ENCODE measurements around the gene CPNE9. TPM values are rescaled to one million over a fixed set of nuclear protein-coding genes. Genes with fewer than 3 reads are reported as not detected.

The CPNE9 gene, protein sequence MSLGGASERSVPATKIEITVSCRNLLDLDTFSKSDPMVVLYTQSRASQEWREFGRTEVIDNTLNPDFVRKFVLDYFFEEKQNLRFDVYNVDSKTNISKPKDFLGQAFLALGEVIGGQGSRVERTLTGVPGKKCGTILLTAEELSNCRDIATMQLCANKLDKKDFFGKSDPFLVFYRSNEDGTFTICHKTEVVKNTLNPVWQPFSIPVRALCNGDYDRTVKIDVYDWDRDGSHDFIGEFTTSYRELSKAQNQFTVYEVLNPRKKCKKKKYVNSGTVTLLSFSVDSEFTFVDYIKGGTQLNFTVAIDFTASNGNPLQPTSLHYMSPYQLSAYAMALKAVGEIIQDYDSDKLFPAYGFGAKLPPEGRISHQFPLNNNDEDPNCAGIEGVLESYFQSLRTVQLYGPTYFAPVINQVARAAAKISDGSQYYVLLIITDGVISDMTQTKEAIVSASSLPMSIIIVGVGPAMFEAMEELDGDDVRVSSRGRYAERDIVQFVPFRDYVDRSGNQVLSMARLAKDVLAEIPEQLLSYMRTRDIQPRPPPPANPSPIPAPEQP
- total RNA-seq (2014; rRNA removed; shearing (Covaris generic)): 0.80 and 3.9 TPM in 2 replicates

DNA sequence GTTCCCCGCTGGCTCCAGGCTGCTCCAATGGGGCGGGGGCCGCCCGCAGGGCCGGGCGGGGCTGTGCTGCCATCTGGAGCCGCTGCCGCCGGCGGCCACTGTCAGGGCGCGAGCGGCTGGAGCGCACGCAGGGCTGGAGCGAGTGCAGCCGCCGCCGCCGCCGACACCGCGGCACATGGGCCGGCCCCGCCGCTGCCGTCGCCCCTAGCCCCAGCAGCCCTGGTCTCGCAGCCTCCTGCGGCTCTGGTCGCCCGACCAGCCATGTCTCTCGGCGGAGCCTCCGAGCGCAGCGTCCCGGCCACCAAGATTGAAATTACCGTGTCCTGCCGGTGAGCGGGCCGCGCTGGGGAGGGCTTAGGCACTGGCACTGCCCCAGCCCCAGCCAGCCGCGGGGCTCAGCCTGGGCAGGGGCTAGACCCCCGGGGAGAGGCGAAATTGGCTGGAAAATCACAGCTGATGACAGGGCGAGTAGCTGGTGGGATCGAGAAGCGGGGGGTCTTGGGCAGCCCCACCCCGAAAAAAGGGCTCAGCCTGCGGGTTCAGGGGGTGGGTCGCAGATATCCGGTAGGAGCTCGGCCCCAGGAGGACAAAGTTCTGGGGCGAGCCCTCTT, at the start of gene CPNE9:
Gene CPNE9 (plus strand): TSS at position 98 of the 611 bp plus-strand sequence. CDS start 164 bp downstream, at position 262.
- in situ Hi-C loops (cut with HindIII; ENCODE audit: low sequenced_read_pairs): no loop called here
- DNase-seq (ENCODE audit: low spot score): peak; percentile 37

- in situ Hi-C loops (cut with HindIII; ENCODE audit: low sequenced_read_pairs): no loop called here
- DNase-seq (ENCODE audit: low spot score): peak; percentile 84
Observed at GRCh38 chr3:9659849-9660248, 43.8 kb upstream of the CPNE9 start.

DNA sequence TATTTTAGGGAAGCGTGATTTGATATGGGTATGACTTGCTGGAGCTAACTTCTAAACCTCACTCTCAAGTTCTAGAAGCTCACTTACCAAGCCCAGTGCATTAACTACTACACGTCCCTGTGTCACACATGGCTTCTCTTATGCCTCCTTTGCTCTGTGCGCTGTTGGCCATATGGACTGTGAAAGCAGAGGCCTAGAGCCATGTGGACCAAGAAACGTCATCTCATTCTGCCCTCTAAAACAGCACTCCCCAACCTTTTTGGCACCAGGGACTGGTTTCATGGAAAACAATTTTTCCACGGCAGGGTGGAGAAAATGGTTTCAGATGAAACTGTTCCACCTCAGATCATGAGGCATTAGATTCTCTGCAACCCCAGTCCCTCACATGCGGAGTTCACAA, 42.7 kb upstream of the CPNE9 start:
- DNase-seq (ENCODE audit: low spot score): peak; percentile 71
- in situ Hi-C loops (cut with HindIII; ENCODE audit: low sequenced_read_pairs): no loop called here

DNA sequence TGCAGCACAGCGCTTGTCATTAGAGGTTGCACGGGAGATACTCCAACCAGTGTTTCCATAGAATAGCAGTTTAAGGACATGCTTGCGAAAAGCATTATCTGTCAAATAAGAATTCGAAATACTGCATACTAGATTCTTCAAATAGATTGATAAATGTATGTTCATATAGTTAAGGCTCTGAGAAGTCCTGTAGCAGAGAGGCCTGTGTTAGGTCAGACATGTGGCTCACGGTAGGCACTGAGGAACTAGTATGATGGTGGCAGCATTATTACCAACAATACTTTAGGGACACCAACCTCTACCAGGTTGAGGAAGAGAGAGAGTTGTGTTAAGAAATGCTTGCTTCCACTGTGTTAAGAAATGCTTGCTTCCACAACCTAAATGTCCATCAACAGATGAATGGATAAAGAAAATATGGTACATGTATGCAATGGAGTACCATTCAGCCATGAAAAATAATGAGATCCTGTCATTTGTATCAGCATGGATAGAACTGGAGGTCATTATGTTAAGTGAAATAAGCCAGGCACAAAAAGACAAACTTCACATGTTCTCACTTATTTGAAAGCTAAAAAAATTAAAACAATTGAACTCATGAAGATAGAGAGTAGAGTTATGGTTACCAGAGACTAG, 39.4 kb upstream of the CPNE9 start:
- DNase-seq (ENCODE audit: low spot score): no peak
- in situ Hi-C loops (cut with HindIII; ENCODE audit: low sequenced_read_pairs): no loop called here

DNA sequence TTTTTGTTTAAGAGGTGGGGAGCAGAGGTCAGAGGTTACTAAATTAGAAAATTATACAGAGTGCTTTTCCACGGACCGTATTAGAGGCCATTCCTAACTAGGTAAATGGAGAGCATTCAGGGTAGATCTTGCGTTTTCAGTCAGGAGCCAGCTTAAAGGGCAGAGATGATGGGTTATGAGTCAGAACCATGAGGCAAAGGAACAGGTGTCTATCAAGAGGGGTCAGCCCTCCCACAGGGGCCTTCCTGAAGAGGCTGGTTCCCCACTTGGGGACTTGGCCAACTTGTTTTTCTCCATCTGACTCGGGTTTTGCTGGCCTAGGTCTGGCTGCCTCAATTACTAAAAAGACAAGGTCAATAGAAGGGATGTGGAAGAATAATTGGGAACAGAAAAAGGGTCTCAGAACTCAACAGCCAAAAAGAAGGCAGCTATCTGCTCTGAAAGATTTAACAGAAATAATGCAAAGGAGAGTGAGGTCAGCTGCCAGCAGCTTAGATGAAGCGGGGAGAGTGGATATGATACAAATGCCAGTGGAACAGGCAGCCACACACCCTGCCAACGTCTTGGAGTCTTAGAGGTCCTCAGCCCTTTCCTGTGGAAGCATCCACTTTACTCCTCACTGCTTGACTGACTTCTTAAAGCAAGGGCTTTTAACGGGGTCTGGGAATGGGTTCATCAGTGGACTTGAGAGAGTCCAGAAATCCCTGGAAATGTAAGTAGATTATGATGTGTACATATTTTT, 36.8 kb upstream of the CPNE9 start:
- no peak for DNase-seq (ENCODE audit: low spot score)
- in situ Hi-C loops (cut with HindIII; ENCODE audit: low sequenced_read_pairs): no loop called here

GRCh38 chr3:9669277-9669676, 34.4 kb upstream of the CPNE9 start:
- no peak for DNase-seq (ENCODE audit: low spot score)
- in situ Hi-C loops (cut with HindIII; ENCODE audit: low sequenced_read_pairs): no loop called here

GRCh38 chr3:9669720-9670432, 33.8 kb upstream of the CPNE9 start:
- no peak for DNase-seq (ENCODE audit: low spot score)
- in situ Hi-C loops (cut with HindIII; ENCODE audit: low sequenced_read_pairs): no loop called here

DNA sequence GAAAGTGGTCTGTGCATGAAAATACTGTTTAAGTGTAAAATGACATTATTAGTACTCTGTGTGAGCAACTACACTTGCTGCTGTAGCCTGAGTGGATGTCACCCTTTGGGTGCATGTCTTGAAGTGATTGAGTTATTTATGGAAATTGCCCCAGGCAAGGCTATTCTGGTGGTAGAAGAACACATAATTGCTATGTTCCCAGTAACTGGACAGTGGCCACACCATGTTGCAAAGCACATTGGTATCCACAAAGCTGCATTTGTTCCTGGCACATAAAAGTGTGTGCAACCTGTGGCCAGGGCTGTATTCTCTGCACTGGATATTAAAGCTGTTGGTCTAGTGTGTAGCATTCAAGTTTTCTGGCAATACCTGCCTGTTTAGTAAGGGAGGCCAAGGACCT, 30.6 kb upstream of the CPNE9 start:
- DNase-seq (ENCODE audit: low spot score): no peak
- in situ Hi-C loops (cut with HindIII; ENCODE audit: low sequenced_read_pairs): no loop called here

- in situ Hi-C loops (cut with HindIII; ENCODE audit: low sequenced_read_pairs): no loop called here
- no peak for DNase-seq (ENCODE audit: low spot score)
Observed at GRCh38 chr3:9673752-9674151, 29.9 kb upstream of the CPNE9 start.

DNA sequence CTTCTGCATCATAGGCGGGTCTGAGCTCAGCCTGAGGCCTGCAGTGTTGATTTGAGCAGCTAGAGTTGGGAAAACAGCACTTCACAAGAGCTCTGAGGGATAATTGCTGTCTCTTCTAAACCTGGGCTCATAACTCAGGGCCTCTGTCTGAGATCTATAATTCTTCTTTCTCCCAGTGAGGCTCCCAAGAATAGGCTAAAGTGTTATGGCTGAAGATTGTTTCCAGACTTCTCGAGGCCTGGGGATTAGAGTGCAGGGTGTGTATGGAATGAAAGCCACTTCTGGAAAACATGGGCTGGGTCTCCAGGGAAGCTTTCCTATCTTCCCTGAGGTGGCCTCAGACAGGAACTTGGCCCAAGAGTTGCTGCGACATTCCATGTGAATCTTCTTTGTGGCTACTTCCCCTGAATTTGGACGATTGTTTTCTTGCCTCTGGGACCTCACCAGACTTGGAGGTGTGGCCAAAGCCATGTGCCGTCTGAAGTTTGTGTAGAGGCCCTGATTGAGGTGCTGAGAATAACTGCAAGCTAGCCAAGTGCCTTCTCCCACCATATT, 27.8 kb upstream of the CPNE9 start:
- in situ Hi-C loops (cut with HindIII; ENCODE audit: low sequenced_read_pairs): no loop called here
- DNase-seq (ENCODE audit: low spot score): no peak

- in situ Hi-C loops (cut with HindIII; ENCODE audit: low sequenced_read_pairs): no loop called here
- no peak for DNase-seq (ENCODE audit: low spot score)
Observed at GRCh38 chr3:9676785-9677184, 26.8 kb upstream of the CPNE9 start.

DNA sequence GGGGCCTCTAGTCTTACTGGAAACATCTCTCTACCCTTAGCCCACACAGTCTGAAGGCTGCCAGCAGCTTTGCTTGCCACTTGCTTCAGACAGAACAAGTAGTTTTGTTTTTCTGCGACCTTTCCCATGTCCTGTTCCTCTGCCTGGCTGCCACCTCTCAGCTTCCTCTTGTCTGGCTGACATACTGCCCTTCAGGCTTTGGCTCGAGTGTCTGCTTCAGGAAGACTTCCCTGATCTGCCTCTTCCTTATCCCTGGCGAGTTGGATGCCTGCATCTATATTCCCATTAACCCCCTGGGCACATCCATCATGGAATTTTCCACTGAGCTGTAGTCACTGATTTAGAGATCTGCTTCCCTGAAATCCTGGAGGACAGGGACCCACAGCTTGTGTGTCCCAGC, 25.1 kb upstream of the CPNE9 start:
- in situ Hi-C loops (cut with HindIII; ENCODE audit: low sequenced_read_pairs): no loop called here
- DNase-seq (ENCODE audit: low spot score): peak; percentile 80

DNA sequence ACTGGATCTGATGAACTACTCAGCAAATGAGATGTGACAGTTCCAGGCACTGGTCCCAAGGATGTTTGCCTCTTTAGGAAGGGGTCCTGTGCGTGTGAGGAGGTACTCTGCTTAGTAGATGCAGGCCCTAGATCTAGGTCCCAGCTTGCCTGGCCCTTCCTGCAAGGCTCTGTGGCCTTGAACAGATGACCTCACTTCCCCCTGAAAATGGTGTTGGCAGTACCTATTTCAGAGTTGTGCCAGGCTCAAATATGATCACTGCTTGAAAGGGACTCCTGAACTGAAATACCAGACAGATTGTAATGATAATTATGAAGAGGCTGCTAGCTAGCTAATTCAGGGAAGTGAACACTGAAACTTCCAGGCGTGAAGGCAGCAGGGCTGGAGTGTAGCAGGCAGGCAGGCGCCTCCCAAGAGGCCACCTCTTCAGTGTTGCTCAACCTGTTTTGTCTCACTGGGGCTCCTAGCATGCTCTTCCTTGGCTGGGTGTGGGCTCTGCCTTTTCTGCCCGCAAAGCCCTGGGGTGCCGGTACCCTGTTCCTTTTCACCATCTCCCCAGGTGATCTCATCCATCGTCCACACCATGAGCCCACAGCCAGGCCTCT, 24.1 kb upstream of the CPNE9 start:
- in situ Hi-C loops (cut with HindIII; ENCODE audit: low sequenced_read_pairs): no loop called here
- DNase-seq (ENCODE audit: low spot score): peak; percentile 67

DNA sequence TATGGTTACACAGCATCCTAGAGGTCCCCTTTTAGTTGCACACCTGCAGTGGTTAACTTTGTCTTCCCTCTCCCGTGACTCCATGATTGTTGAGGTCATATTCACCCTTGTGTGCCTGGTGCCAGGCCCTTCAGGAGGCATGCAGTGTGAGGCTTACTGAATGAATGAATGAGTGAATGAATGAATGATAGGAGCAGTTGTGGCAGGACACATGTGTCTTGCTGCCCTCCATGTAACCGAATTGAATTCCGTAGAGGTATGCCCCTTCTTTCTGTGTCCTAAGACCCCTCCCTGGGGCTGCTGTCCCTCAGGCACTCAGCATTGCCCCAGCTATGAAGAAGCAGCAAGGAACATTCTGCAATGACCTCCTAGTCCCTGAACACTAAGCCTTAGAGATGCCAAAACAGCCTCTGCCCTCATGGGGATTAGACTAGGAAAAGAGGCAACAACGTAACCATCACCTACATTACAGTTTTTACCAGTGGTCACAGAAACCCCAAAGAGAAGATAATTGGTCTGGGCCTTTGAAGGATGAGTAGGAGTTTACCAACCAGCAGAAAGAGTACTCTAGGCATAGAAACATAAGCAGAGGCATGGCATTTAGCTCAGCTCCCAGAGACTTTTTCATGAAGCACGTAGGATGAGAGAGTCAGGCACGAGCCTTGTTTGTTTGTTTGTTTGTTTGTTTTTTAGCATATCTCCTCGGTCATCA, 22.5 kb upstream of the CPNE9 start:
- in situ Hi-C loops (cut with HindIII; ENCODE audit: low sequenced_read_pairs): no loop called here
- no peak for DNase-seq (ENCODE audit: low spot score)

- in situ Hi-C loops (cut with HindIII; ENCODE audit: low sequenced_read_pairs): no loop called here
- no peak for DNase-seq (ENCODE audit: low spot score)
Observed at GRCh38 chr3:9681723-9682081, 21.9 kb upstream of the CPNE9 start.

- DNase-seq (ENCODE audit: low spot score): peak; percentile 74
- in situ Hi-C loops (cut with HindIII; ENCODE audit: low sequenced_read_pairs): no loop called here
Observed at GRCh38 chr3:9682096-9682495, 21.5 kb upstream of the CPNE9 start.

GRCh38 chr3:9683426-9683825, 20.2 kb upstream of the CPNE9 start:
- in situ Hi-C loops (cut with HindIII; ENCODE audit: low sequenced_read_pairs): no loop called here

More at GRCh38 chr3:9683426-9683825, 20.2 kb upstream of the CPNE9 start:
- DNase-seq (ENCODE audit: low spot score): no peak
